GM19025 (cell line): ENCODE data around the gene RGS11.

Source experiments
- ATAC-seq: cut with Tn5 transposase; IDR thresholded peaks from one replicate; pipeline ENCODE4 v1.9.1; 2021; ENCODE audit warnings: mild to moderate bottlenecking, low read depth, moderate library complexity; ENCODE audit not compliant: unreplicated experiment

Gene RGS11

DNA sequence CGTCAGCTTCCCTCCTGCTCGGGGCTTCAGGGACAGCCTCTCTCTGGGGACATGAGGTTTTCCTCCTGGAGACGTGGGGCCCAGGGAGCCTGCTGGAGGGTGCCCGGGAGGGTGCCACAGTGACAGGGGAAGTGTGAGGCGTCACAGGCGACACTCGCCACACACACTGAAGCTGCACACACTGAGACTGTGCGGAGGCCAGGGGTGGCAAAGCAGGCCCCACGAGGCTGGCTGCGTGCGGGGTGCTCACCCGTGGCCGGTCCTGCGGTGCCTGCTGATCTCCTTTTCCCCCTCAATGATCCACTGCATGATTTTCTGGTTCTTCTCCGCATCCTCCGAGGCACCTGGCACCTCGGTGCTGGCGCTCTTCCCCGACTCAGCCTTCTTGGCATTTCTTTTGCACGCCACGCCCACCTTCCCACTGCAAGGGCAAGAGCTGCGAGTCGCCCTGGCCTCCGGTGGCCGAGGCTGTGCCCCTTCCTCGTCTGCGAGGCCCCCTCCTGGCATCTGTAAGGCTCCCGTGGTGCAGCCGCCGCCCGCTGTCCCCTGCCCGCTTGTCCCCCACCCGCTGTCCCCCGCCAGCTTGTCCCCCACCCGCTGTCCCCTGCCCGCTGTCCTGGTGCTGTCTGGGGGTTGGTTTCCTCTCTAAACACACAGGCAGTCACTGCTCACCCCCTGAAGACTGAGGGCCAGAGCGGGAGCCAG, 21.2 kb upstream of the RGS11 start:
- ATAC-seq = no peak

DNA sequence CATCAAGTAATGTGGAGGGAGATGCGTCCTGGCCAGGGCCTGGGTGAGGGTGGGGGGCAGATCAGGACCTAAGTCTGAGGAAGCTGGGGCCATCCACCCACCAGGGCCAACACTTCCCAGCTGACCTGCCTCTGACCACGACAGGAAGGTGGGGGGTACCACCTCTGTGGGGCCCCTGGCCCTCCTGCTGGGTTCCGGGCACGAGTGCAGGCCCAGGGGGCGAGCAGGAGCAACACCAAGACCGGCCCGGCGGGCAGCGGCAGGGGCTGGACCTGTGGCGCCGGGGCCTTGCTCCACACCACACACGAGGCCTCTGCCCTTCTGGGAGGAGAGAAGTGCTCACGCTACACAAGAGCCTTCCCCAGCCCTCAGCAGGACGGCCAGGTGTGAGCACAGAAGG, 20.5 kb upstream of the RGS11 start:
- ATAC-seq = no peak

DNA sequence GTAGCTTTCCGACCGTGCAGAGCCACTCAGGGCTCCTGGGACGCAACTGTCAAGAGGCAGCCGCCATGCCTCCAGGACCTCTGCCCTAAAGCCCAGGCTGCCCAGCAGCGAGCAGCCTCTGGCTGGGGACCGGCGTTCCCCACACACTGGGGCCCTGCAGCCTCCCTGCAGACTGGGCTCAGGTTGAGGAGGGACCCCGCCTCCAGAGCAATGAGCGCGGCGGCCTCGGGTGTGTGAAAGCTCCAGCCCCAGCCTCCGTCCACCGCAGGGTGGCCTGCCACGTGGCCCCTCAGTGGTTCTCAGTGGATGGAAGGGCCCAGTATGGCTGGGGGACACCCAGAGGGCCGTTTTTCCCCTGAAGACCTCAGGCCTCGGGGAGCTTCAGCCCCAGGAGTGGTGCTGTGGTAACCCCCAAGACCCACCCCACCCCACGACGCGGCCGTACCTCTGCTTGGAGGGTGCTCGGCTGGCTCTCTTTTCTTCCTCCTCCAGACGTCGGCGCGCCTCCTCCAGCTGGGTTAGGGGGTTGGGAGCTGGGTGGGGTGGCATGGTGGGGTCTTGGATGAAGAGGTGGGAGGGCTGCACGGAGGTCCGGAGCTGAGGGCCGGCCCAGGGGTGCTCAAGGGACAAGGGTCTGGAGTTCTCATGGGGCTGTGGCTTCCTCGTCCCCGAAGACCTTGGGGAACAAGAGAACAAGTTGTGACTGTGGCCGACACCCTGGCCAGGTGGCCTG, 17.5 kb upstream of the RGS11 start:
- no peak for ATAC-seq

DNA sequence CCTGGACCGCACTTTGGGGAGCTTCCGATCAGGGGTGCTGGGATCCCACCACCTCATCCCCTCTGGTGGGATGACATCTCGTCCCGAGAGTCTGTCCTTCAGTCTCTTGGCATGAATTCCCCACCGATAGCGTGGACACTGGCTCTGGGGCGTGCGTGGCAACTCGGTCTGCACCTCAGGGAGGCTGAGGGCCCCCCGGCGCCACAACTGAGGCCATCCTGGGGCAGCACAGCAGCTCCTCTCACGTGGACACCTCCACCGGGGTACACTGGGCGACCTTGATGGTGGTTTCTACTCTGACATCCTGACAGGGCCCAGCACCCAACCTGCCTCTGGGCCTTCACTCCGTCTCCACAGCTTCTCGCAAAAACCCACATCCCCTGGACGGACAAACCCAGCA, 15.8 kb upstream of the RGS11 start:
- no peak for ATAC-seq

DNA sequence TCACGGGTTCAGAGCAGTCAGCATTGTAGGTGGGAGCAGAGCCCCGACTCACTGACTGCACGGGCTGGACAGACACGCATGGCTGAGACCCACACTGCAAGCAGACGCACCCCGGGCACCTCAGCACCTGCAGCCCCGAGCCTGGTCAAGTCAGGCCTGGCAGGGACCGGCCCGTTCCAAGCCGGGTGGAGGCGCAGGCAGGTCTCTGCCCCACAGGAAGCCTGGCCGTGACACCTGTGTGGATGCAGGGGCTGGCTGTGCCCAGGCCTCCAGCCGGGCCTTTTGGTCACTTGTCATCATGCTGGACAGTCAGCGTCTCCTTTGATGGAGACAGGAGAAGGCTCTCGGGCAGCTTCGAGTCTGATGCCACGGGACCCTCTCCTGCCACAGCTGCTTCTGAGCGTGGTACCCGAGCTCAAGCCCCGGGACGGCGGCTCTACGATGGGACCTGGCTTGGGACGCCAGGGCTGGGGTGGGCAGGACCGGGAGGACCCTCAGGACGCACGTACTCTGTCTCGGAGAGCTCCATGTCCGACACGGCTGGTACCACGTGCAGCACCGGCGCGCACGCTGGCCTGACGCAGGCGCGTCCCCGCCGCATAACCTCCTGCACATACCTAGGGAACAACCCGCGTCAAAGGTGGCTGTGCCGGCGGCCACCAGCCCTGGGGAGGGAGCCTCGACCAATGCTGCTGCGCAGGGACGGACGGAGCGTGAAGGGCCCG, 15.1 kb upstream of the RGS11 start:
- ATAC-seq = no peak

DNA sequence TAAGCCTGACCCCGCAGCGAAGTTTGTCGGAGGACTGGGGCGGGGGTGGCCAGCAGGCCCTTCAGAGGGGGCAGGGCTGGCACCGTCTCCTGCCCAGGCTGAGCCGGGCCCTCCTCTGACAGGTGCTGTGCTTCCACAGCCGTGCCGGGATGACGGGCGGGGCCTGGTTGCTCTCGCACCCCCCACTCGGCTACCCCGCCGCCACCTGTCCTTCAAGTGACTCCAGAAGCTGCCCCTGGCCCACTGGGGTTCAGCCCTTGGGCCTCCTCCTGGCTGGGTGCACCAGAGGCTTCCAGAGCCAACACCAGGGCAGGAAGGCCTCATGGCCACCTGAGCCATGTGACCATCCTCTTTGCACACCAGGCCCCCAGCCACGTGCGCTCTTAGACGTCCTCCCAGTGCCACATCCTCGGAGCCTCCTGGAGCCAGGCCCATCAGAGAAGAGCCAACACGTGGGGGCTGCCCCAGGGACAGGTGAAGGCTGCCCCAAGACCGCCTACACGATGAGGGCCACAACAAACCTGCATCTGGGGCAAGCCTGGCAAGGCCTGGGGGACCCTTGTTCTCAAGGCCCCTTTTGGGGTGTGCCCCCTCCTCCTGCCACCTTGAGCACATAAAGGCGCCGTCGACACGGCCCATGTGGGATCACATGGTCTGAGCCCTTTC, 14.4 kb upstream of the RGS11 start:
- ATAC-seq = no peak

DNA sequence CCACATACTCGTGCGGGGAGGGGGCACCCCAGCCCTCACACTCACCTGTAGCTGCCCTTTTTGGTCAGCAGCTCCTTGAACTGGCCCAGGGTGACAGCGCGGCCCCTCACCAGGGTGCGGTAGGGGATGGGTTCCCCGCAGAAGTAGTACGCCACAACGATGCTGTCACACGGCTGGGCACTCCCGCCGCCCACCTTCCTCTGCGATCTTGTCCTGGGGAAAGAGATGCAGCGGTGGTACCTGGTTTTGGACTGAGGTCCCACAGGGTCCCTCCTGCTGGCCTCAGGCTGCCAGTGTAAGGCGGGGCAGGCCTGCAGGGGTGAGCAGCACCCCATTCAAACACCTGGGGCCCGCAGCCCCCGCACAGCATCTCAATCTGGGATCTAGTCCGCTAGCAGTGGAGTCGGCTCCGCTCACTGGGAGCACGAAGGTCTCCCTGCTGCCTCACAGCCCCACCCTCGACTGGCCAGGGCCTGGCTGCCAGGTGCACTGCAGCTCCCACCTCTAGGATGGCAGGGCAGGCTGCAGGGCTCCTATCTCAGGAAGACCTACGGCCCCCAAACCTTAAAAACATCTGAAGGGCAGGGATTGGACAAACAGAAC, 13.8 kb upstream of the RGS11 start:
- no peak for ATAC-seq

DNA sequence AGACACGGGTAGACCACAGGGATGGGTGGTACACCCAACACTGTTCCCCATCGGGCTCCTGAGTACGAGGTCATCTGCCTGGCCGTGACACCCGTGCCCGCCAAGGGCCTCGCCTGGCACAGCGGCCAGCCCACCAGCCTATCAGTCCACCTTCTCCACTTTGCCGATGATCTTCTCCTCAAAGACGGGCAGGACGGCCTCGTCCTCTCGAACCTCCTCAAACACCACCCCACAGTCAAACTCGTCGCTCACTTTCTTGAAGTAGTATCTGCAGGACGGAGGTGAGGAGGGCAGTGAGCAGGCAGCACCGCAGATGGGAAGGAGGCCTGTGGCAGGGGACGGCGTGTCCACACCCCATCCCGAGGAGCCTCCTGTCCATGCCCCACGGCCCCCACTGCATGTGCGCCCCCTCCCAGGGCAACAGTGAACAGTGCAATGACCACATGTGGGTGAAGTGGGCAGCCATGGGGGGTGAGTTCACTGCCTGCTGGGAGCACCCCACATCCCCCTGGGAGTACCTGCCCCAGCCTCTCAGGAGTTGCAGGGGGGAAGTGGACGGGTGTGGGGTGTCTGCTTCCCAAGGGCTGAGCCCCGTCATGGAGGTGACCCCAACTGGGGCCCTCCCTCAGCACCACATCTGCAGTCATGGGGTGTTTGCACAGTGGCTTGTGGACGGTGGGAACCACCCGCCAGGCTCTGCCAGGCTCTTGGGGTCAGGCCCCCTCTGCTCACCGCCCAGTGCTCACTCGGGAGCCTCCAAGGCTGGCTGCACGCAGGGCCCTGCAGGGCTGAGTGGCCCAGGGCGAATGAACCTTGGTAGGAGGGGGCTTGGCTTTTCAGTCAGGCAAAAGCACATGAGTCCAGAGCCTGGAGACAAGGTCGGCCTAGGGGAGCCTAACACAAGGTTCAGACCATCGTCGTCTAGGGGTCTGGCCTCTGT, 12.5 kb upstream of the RGS11 start:
- no peak for ATAC-seq

DNA sequence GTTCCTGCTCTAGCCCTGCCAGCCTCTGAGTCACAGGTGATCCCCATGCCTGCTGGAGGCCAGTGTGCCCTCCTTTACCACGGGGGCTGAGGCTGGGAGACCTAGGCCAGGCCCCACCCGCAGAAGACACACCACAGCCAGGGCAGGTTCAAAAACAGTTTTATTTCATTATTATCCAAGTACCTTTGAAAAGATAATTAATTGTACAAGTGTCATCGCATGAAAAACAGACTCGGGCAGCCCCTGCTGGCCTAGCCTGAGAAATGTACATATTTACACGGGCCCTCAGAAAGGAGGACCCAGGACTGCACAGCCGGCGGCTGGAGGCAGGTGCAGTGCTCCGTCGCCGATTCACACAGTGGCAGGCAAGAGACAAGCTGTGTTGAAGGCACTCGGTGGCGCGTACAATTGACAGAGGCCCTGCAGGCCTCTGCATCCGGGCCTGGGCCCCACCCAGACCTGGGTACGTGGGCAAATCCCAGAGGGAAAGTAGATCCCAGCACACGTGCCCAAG, 11.6 kb upstream of the RGS11 start:
- no peak for ATAC-seq

DNA sequence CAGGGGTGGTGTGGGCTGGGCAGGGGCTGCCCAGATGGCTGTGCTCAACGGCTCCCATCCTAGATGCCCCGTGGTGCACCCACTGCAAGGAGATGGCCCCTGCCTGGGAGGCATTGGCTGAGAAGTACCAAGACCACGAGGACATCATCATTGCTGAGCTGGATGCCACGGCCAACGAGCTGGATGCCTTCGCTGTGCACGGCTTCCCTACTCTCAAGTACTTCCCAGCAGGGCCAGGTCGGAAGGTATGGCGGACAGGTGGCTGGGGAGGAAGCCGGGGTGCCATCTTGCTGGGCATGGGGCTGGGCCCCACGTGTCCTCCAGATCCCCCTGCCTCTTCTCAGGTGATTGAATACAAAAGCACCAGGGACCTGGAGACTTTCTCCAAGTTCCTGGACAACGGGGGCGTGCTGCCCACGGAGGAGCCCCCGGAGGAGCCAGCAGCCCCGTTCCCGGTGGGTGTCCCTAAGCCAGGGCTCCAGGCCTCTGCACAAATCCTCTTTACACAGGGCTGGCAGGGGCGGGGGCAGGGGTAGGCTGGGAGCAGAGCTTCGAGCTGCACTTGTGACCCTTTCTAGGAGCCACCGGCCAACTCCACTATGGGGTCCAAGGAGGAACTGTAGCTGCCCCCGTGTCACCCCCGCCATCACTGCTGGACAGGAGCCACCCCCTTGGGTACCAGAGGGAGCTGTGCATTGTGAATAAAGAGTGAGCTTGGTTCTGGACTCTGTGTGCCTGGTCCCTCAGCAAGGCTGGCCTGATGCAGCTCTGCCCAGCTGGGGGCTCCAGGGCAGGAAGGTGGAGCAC, 10.9 kb upstream of the RGS11 start:
- no peak for ATAC-seq

DNA sequence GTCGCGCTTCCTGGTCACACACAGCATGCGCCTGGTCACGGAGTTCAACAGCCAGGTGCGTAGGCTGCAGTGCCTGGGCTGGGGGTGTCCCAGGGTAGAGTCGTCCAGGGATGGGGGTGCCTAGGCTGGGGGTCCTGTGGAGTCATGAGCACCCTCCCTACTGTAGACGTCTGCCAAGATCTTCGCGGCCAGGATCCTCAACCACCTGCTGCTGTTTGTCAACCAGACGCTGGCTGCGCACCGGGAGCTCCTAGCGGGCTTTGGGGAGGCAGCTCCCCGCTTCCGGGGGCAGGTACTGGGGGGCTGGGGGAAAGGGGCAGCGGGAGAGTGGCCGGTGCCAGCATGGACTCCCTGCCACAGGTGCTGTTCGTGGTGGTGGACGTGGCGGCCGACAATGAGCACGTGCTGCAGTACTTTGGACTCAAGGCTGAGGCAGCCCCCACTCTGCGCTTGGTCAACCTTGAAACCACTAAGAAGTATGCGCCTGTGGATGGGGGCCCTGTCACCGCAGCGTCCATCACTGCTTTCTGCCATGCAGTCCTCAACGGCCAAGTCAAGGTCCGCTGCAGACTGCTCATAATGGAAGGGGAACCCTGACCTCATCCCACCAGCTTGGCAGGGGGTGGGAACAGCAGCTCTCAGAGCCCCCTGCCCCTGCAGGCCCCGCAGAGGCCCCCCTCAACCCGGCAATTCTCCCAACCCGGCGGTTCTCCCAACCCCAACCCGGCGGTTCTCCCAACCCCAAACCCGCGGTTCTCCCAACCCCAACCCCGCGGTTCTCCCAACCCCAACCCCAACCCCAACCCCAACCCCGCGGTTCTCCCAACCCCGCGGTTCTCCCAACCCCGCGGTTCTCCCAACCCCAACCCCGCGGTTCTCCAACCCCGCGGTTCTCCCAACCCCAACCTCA, 9.7 kb upstream of the RGS11 start:
- no peak for ATAC-seq

DNA sequence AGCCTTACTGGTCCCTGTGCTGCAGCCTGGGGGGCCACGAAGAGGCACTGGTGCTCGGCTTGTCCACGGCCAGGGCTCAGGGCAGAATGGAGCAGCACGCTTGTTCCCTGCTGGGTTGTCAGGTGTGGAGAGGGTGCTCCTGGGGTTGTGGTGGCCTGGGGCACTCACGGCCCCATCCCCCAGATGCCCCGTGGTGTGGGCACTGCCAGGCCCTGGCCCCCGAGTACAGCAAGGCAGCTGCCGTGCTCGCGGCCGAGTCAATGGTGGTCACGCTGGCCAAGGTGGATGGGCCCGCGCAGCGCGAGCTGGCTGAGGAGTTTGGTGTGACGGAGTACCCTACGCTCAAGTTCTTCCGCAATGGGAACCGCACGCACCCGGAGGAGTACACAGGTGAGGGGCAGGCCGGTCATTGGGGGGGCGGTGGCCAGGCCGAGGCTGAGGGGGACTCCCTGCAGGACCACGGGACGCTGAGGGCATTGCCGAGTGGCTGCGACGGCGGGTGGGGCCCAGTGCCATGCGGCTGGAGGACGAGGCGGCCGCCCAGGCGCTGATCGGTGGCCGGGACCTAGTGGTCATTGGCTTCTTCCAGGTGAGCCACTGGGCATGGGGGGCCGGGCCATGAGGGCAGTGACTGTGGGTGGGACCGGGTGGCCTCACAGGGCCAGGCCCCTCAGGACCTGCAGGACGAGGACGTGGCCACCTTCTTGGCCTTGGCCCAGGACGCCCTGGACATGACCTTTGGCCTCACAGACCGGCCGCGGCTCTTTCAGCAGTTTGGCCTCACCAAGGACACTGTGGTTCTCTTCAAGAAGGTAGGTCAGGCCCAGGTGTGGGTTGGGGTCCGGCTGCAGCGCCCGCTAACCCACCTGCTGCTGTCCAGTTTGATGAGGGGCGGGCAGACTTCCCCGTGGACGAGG, 8.7 kb upstream of the RGS11 start:
- no peak for ATAC-seq

DNA sequence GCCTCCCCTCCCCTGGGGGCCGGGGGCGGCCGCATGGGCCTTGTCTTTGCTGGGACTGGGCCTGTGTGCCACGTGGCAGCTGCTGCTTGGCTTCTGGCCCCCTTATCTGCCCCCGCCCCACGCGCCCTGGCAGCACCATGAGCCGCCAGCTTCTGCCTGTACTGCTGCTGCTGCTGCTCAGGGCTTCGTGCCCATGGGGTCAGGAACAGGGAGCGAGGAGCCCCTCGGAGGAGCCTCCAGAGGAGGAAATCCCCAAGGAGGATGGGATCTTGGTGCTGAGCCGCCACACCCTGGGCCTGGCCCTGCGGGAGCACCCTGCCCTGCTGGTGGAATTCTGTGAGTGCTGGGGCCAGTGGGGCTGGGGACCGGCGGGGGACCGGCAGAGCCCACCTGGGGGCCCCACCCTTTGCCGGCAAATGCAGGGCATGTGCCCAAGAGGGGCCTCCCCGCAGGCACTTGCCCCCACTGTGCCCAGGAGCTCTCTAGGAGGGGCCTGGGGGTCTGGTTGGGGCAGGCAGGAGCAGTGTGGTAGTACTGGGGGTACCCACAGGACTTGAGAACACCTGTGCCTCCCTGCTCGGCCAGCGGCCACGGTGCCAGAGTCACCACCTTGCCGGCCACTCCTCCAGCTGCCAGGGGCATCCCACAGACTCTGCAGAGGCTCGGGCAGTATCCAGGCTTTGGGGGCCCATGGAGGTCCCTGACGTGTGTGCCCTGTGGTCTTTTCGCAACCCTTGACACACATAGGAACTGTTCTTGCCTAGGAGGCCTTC, 7.5 kb upstream of the RGS11 start, which contains the start of gene PDIA2:
TSS of gene PDIA2 (plus strand) at position 132 of the 773 bp plus-strand sequence. CDS start at position 138, 6 bp downstream.
- no peak for ATAC-seq

DNA sequence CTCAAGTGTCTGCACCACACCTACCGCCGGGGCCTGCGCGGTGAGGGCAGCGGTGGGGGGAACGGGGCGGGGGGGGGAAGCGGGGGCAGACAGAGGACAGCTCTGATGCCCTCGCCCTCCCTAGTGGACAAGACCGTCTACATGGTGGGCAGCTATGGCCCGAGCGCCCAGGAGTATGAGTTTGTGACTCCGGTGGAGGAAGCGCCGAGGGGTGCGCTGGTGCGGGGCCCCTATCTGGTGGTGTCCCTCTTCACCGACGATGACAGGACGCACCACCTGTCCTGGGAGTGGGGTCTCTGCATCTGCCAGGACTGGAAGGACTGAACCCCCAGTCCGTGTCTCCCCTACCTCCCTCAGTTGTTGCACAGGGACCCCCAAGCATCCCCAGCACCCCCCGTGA, 6.7 kb upstream of the RGS11 start:
- no peak for ATAC-seq

DNA sequence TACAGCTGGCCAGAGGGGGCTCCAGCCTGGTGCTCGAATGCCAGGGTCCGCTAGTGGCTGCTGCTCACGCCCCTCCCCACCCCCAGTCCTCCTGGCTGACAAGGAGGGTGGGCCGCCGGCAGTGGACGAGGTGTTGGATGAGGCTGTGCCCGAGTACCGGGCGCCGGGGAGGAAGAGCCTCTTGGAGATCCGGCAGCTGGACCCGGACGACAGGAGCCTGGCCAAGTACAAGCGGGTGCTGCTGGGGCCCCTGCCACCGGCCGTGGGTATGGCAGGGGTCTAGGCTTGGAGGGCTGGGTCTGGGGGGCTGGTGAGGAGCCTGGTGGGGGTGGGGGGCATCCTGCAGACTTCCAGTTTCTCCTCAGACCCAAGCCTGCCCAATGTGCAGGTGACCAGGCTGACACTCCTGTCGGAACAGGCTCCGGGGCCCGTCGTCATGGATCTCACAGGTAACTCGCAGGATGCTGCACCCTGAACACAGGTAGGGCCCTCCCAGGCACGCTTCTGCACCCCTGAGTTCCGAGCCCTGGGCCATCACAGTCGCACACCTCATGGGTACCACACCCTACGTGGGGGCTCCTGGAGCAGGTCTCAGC, 6.0 kb upstream of the RGS11 start:
- ATAC-seq = no peak
